Naive thymus-derived CD4-positive, alpha-beta T cell (primary cell): Measurements from ENCODE around the gene CERS6. TPM values are rescaled to one million over a fixed set of nuclear protein-coding genes. Genes with fewer than 3 reads are reported as not detected.
A peak's percentile ranks its signal among the peaks of the same experiment; 100 is the strongest.
"Not testable (repeated sequence)": the region's sequence is repeated elsewhere in the genome, so short reads cannot be mapped to it uniquely, and the experiment has no call there.

Experiments used
- ATAC-seq: fragments of 150-1000 bp; cut with Tn5 transposase; 2 replicates; pipeline ENCODE4 v1.10.0; 2021; ENCODE audit warnings: mild to moderate bottlenecking, moderate library complexity
- CTCF ChIA-PET: fragments of 350-600 bp; sonication (Branson Sonifier 250); formaldehyde crosslinking; loops from one replicate; lab custom pipeline; 2021; ENCODE audit warnings: antibody characterized with exemption; lab: Charles Lee
- POLR2A ChIA-PET: fragments of 350-600 bp; sonication (Branson Sonifier 250); formaldehyde crosslinking; loops from one replicate; lab custom pipeline; 2021; ENCODE audit warnings: antibody characterized with exemption, inconsistent platforms; lab: Charles Lee
- DNase-seq, 9 donors: peaks; one replicate each; pipeline versions ENCODE4 v3.0.0 to v3.0.0-alpha.2; 2020 to 2022; ENCODE audit warnings: mixed read lengths in 1 of 9
- H3K27ac ChIP-seq: one replicate; pipeline ENCODE4 v1.7.0; 2013; ENCODE audit warnings: mild to moderate bottlenecking, low read depth, low read length, moderate library complexity
- H3K27me3 ChIP-seq, 2 donors: one replicate each; pipeline ENCODE4 v1.7.0; 2013; ENCODE audit warnings: low read length in 2 of 2, mild to moderate bottlenecking in 2 of 2, moderate library complexity in 2 of 2; ENCODE audit not compliant: control insufficient read depth in 2 of 2, insufficient read depth in 2 of 2
- H3K36me3 ChIP-seq, 3 experiments: 1 replicate in 2 of 3; 2 replicates in 1 of 3; pipeline ENCODE4 v1.7.0; 2013; ENCODE audit warnings: low read length in 3 of 3, mild to moderate bottlenecking in 3 of 3, moderate library complexity in 1 of 3; ENCODE audit not compliant: insufficient read depth in 3 of 3, control insufficient read depth in 2 of 3
- H3K4me1 ChIP-seq, 2 donors: one replicate each; pipeline ENCODE4 v1.7.0; 2013; ENCODE audit warnings: low read length in 2 of 2, mild to moderate bottlenecking in 2 of 2, moderate library complexity in 1 of 2; ENCODE audit not compliant: control insufficient read depth in 2 of 2, insufficient read depth in 2 of 2
- H3K4me3 ChIP-seq: 2 replicates; pipeline ENCODE4 v1.7.0; 2013; ENCODE audit warnings: mild to moderate bottlenecking, low read length
- H3K9me3 ChIP-seq, 3 experiments: 1 replicate in 2 of 3; 2 replicates in 1 of 3; pipeline ENCODE4 v1.7.0; 2013; ENCODE audit warnings: low read length in 3 of 3; ENCODE audit not compliant: control insufficient read depth in 2 of 3
- H3K27ac Mint-ChIP-seq, 9 donors: one replicate each; pipeline ENCODE4 v1.8.0; 2020 to 2022; ENCODE audit warnings: mixed read lengths in 9 of 9, mild to moderate bottlenecking in 8 of 9, moderate library complexity in 5 of 9, inconsistent platforms in 2 of 9
- H3K27me3 Mint-ChIP-seq, 5 donors: one replicate each; pipeline ENCODE4 v1.8.0; 2021 to 2022; ENCODE audit warnings: mixed read lengths in 5 of 5, mild to moderate bottlenecking in 1 of 5
- H3K36me3 Mint-ChIP-seq, 5 donors: one replicate each; pipeline ENCODE4 v1.8.0; 2020 to 2022; ENCODE audit warnings: mixed read lengths in 5 of 5, mild to moderate bottlenecking in 3 of 5, inconsistent platforms in 1 of 5
- H3K4me1 Mint-ChIP-seq, 7 donors: one replicate each; pipeline ENCODE4 v1.8.0; 2020 to 2022; ENCODE audit warnings: mixed read lengths in 7 of 7, mild to moderate bottlenecking in 3 of 7, inconsistent platforms in 1 of 7
- H3K4me3 Mint-ChIP-seq, 10 donors: one replicate each; pipeline ENCODE4 v1.8.0; 2020 to 2022; ENCODE audit warnings: mild to moderate bottlenecking in 10 of 10, mixed read lengths in 10 of 10, moderate library complexity in 6 of 10, inconsistent platforms in 2 of 10
- H3K9me3 Mint-ChIP-seq, 11 donors: one replicate each; pipeline ENCODE4 v1.8.0; 2020 to 2022; ENCODE audit warnings: mixed read lengths in 11 of 11, mild to moderate bottlenecking in 4 of 11, inconsistent platforms in 1 of 11, moderate library complexity in 1 of 11
- intact Hi-C, 2 donors: fragments of 100-400 bp; cut with micrococcal nuclease; formaldehyde crosslinking; loops; one replicate each; pipeline ENCODE4 v1.15.1; 2023
- polyA plus RNA-seq, 2 donors: library from polyadenylated mRNA; unstranded; fragments of 300-500 nt; fragmentation: Illumina TruSeq; gene quantifications; one replicate each; pipeline ENCODE4 v1.2.3, GENCODE V29; 2021
- total RNA-seq, 6 experiments: library from RNA in 5 of 6; stranded (reverse) in 5 of 6; gene quantifications; 1 replicate in 5 of 6; 2 replicates in 1 of 6; pipeline ENCODE4 v1.2.3 and lab custom pipeline; 2021 to 2026

CERS6 gene
- total RNA-seq (10 to 100 TPM; 17.3 to 28.4 (median 20.9) TPM), polyA plus RNA-seq (10 to 100 TPM in 1 of 2 donors, 1 to 10 TPM in 1; 9.1 to 15.4 TPM), total RNA-seq (lab: John Stamatoyannopoulos, UW) (78.9 reads per million, percentile 80 among the genes with 10 or more reads in this experiment)

GRCh38 chr2:168455645-168456520, at the start of gene CERS6:
TSS of gene CERS6 (plus strand) at chr2:168456272. CDS start at chr2:168456449, 177 bp downstream.
- ATAC-seq (peak; percentile 92), DNase-seq (peak; percentile 47 to 88 (median 62))
- ChIA-PET CTCF (interaction anchor here (1.1 to 1.6 kb wide), 2 partner anchors 9 to 109 kb away, joined by 3 read pairs; no protein-coding TSS in a partner anchor), POLR2A (interaction anchor here (0.5 to 4.6 kb wide), 7 partner anchors 9 to 1442 kb away, joined by 3 to 31 read pairs (median 3); no protein-coding TSS in a partner anchor)
- Histone ChIP-seq H3K9me3 (no peaks in the 10 kb centered on the region), H3K27ac (peak within 1 kb of the TSS; percentile 63), H3K36me3 (peaks cover 0 to 6% (median 0%) of the 10 kb centered on the region in 3 experiments), H3K4me1 (peaks cover 0 to 24% of the 10 kb centered on the region in 2 donors), H3K27me3 (no peaks in the 10 kb centered on the region), H3K4me3 (peak within 1 kb of the TSS; percentile 59)
- intact Hi-C loops: loop anchor here (1.0 to 10.0 kb wide), 13 partner anchors 24 to 1161 kb away; partner anchors contain the start of genes STK39 (in 2 of the 2), B3GALT1 (in 1 of the 2), LRP2 (in 1 of the 2) and SPC25 (in 1 of the 2)
- Mint-ChIP-seq H3K36me3 (peaks cover 0 to 7% (median 0%) of the 10 kb centered on the region in 5 donors), H3K9me3 (no peaks in the 10 kb centered on the region), H3K27ac (peak within 1 kb of the TSS in 8 of 9 donors; percentile 63 to 81 (median 70)), H3K27me3 (no peaks in the 10 kb centered on the region), H3K4me3 (peak within 1 kb of the TSS in 2 of 10 donors; percentile 87 to 99), H3K4me1 (peaks cover 16 to 41% (median 34%) of the 10 kb centered on the region in 7 donors)

GRCh38 chr2:168412301-168412700, 43.8 kb upstream of the CERS6 start:
- peaks cover 0 to 21% (median 8%) of the 10 kb centered on the region in 7 donors for H3K4me1 Mint-ChIP-seq
- peaks cover 0 to 32% (median 10%) of the 10 kb centered on the region in 11 donors for H3K9me3 Mint-ChIP-seq
- H3K27ac ChIP-seq, H3K4me3 Mint-ChIP-seq, H3K4me1 ChIP-seq, H3K4me3 ChIP-seq, H3K27ac Mint-ChIP-seq, ATAC-seq, CTCF ChIA-PET, H3K27me3 Mint-ChIP-seq, H3K36me3 ChIP-seq, H3K9me3 ChIP-seq, H3K36me3 Mint-ChIP-seq, H3K27me3 ChIP-seq, intact Hi-C loops, DNase-seq: not testable (repeated sequence)
- POLR2A ChIA-PET: interaction anchor here (0.9 kb wide), 1 partner anchor 21 kb away, joined by 3 read pairs; no protein-coding TSS in a partner anchor

- peak overlapping the region in 3 of 10 donors; percentile 11 to 55 (median 47) for H3K4me3 Mint-ChIP-seq
Observed at GRCh38 chr2:168413101-168413500, 43.0 kb upstream of the CERS6 start.

GRCh38 chr2:168416555-168416954, 39.5 kb upstream of the CERS6 start:
- Histone ChIP-seq H3K27ac (no peak overlapping the region), H3K9me3 (peaks cover 0 to 10% (median 0%) of the 10 kb centered on the region in 3 experiments), H3K36me3 (no peaks in the 10 kb centered on the region), H3K4me3 (no peak overlapping the region), H3K27me3 (no peaks in the 10 kb centered on the region), H3K4me1 (peaks cover 0 to 8% of the 10 kb centered on the region in 2 donors)
- no peak overlapping the region for H3K4me3 Mint-ChIP-seq
- peaks cover 0 to 25% (median 15%) of the 10 kb centered on the region in 7 donors for H3K4me1 Mint-ChIP-seq
- intact Hi-C loops: no loop called here
- no peak overlapping the region for H3K27ac Mint-ChIP-seq
- ATAC-seq: no peak
- H3K27me3 Mint-ChIP-seq: peaks cover 0 to 3% (median 0%) of the 10 kb centered on the region in 5 donors
- H3K9me3 Mint-ChIP-seq: peaks cover 0 to 24% (median 10%) of the 10 kb centered on the region in 11 donors
- H3K36me3 Mint-ChIP-seq: peaks cover 5 to 12% (median 8%) of the 10 kb centered on the region in 5 donors
- DNase-seq: no peak
- POLR2A ChIA-PET: interaction anchor here (1.2 kb wide), 1 partner anchor 18 kb away, joined by 3 read pairs; no protein-coding TSS in a partner anchor
- CTCF ChIA-PET: no interaction called here

More at GRCh38 chr2:168413101-168413500, 43.0 kb upstream of the CERS6 start:
- POLR2A ChIA-PET: interaction anchor here (0.9 kb wide), 1 partner anchor 21 kb away, joined by 3 read pairs; no protein-coding TSS in a partner anchor
- DNase-seq, H3K27me3 Mint-ChIP-seq, H3K36me3 ChIP-seq, H3K4me3 ChIP-seq, intact Hi-C loops, H3K27ac ChIP-seq, ATAC-seq, CTCF ChIA-PET, H3K4me1 ChIP-seq, H3K27me3 ChIP-seq, H3K36me3 Mint-ChIP-seq, H3K9me3 ChIP-seq: not testable (repeated sequence)
- peak overlapping the region in 1 of 9 donors; percentile 77 for H3K27ac Mint-ChIP-seq
- H3K4me1 Mint-ChIP-seq: peaks cover 0 to 21% (median 8%) of the 10 kb centered on the region in 7 donors
- H3K9me3 Mint-ChIP-seq: peaks cover 0 to 24% (median 9%) of the 10 kb centered on the region in 11 donors

GRCh38 chr2:168422584-168422983, 33.5 kb upstream of the CERS6 start:
- POLR2A ChIA-PET: interaction anchor here (1.3 kb wide), 2 partner anchors 18 to 53 kb away, joined by 3 to 4 read pairs; no protein-coding TSS in a partner anchor
- H3K4me3 ChIP-seq: no peak overlapping the region
- DNase-seq (no peak), ATAC-seq (no peak)
- no peaks in the 10 kb centered on the region for H3K36me3 ChIP-seq
- intact Hi-C loops: no loop called here
- H3K4me1 Mint-ChIP-seq: peaks cover 19 to 47% (median 41%) of the 10 kb centered on the region in 7 donors
- no peak overlapping the region for H3K27ac ChIP-seq
- H3K27me3 Mint-ChIP-seq: peaks cover 0 to 4% (median 0%) of the 10 kb centered on the region in 5 donors
- H3K4me1 ChIP-seq: no peaks in the 10 kb centered on the region
- CTCF ChIA-PET: no interaction called here
- H3K4me3 Mint-ChIP-seq: no peak overlapping the region
- no peaks in the 10 kb centered on the region for H3K9me3 ChIP-seq
- H3K9me3 Mint-ChIP-seq: peaks cover 0 to 14% (median 0%) of the 10 kb centered on the region in 11 donors
- H3K27me3 ChIP-seq: no peaks in the 10 kb centered on the region
- H3K27ac Mint-ChIP-seq: peak overlapping the region in 1 of 9 donors; percentile 62
- H3K36me3 Mint-ChIP-seq: peaks cover 0 to 10% (median 5%) of the 10 kb centered on the region in 5 donors
